Measurements from ENCODE around the gene VWC2L. TPM values are rescaled to one million over a fixed set of nuclear protein-coding genes. Genes with fewer than 3 reads are reported as not detected.

The VWC2L gene
- total RNA-seq, 6 donors from 2014 or later = 0.30 TPM; not detected in 5

- Histone ChIP-seq H3K4me3 (no peak overlapping the region), H3K4me1 (no peaks in the 10 kb centered on the region), H3K27me3 (no peaks in the 10 kb centered on the region), H3K9me3 (no peaks in the 10 kb centered on the region), H3K27ac (no peak overlapping the region), H3K36me3 (no peaks in the 10 kb centered on the region)
- ATAC-seq (ENCODE audit: low FRiP score in 2 of 2) (no peak), DNase-seq (no peak)
- TF ChIP-seq POLR2A (IDR thresholded peaks at IDR 0.05) (no peak), EP300 (IDR thresholded peaks at IDR 0.05) (no peak), POLR2AphosphoS5 (IDR thresholded peaks at IDR 0.05) (no peak), CTCF (IDR thresholded peaks at IDR 0.05) (no peak)
- 71 to 82% methylated on average over 6 of the region's 6 CpGs for WGBS, 2 donors
These were observed 168.2 kb downstream of the VWC2L start for GRCh38 chr2:214579035-214579434.

- TF ChIP-seq POLR2AphosphoS5 (IDR thresholded peaks at IDR 0.05) (no peak), EP300 (IDR thresholded peaks at IDR 0.05) (no peak), CTCF (IDR thresholded peaks at IDR 0.05) (no peak), POLR2A (IDR thresholded peaks at IDR 0.05) (no peak)
- Histone ChIP-seq H3K27ac (no peak overlapping the region), H3K27me3 (no peaks in the 10 kb centered on the region), H3K9me3 (no peaks in the 10 kb centered on the region), H3K4me3 (no peak overlapping the region), H3K36me3 (no peaks in the 10 kb centered on the region), H3K4me1 (no peaks in the 10 kb centered on the region)
- ATAC-seq (ENCODE audit: low FRiP score in 2 of 2) (no peak), DNase-seq (no peak)
- 45 to 46% methylated on average over 3 of the region's 3 CpGs for WGBS, 2 donors
These were observed 176.6 kb downstream of the VWC2L start for GRCh38 chr2:214587442-214587841.

DNA sequence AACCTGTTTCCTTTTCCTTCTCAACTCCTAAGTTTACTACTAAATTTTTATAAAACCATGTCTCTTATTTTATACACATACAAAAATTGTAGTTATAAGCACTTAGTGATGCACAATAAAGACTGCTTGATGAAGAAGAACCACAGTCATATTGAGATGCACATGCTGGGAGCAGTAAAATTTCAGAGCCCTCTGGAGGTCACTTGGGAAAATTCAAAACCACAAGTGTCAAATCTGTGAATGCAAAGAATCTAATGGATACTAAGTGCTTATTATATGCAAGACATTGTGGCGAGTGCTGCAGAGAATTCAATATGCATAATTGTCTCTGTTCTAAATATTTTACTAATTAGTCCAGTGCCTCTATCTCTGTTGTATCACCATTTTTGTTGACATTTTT is 180.5 kb downstream of the VWC2L start:
- Histone ChIP-seq H3K9me3 (no peaks in the 10 kb centered on the region), H3K4me3 (no peak overlapping the region), H3K4me1 (no peaks in the 10 kb centered on the region), H3K36me3 (no peaks in the 10 kb centered on the region), H3K27me3 (no peaks in the 10 kb centered on the region), H3K27ac (no peak overlapping the region)
- 79 to 81% methylated on average over 1 of the region's 1 CpG for WGBS, 2 donors
- DNase-seq (no peak), ATAC-seq (ENCODE audit: low FRiP score in 2 of 2) (no peak)
- no peak for TF ChIP-seq POLR2AphosphoS5 (IDR thresholded peaks at IDR 0.05)

DNA sequence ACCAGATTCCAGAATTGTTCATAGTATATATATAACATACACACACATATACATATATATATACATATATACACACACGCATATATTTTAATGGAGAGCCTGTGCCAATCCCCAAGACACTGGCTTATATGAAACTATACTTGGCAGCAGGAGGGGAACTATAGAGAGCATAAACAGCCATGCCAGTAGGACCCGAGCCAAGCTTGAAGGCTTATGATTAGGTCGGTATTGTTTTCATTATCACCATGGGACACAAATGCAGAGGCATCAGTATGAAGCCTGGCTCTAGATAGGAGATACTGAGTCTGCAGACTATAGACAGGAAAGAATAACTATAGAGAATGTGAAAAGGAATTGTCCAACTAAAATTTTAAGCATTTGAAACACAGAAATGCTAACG is 181.2 kb downstream of the VWC2L start:
- 75 to 80% methylated on average over 4 of the region's 4 CpGs for WGBS, 2 donors

GRCh38 chr2:214593727-214594126 is 182.9 kb downstream of the VWC2L start:
- no peak overlapping the region for H3K4me3 ChIP-seq
- DNase-seq = no peak
- H3K9me3 ChIP-seq = no peaks in the 10 kb centered on the region
- 43 to 52% methylated on average over 1 of the region's 1 CpG for WGBS, 2 donors
- TF ChIP-seq POLR2AphosphoS5 (IDR thresholded peaks at IDR 0.05) = no peak
- no peak for TF ChIP-seq CTCF (IDR thresholded peaks at IDR 0.05)
- no peak for TF ChIP-seq POLR2A (IDR thresholded peaks at IDR 0.05)
- no peak for TF ChIP-seq EP300 (IDR thresholded peaks at IDR 0.05)
- H3K36me3 ChIP-seq = no peaks in the 10 kb centered on the region
- no peak for ATAC-seq (ENCODE audit: low FRiP score in 2 of 2)
- no peaks in the 10 kb centered on the region for H3K4me1 ChIP-seq
- no peak overlapping the region for H3K27ac ChIP-seq
- no peaks in the 10 kb centered on the region for H3K27me3 ChIP-seq

More for the DNA sequence above, 181.2 kb downstream of the VWC2L start:
- no peaks in the 10 kb centered on the region for H3K36me3 ChIP-seq
- no peak for ATAC-seq (ENCODE audit: low FRiP score in 2 of 2)
- TF ChIP-seq CTCF (IDR thresholded peaks at IDR 0.05) (no peak), EP300 (IDR thresholded peaks at IDR 0.05) (no peak), POLR2AphosphoS5 (IDR thresholded peaks at IDR 0.05) (no peak), POLR2A (IDR thresholded peaks at IDR 0.05) (no peak)
- no peaks in the 10 kb centered on the region for H3K27me3 ChIP-seq
- no peak for DNase-seq
- H3K4me3 ChIP-seq = no peak overlapping the region
- H3K9me3 ChIP-seq = no peaks in the 10 kb centered on the region
- no peaks in the 10 kb centered on the region for H3K4me1 ChIP-seq
- no peak overlapping the region for H3K27ac ChIP-seq
